ENCODE data around the gene PCLO. TPM values are rescaled to one million over a fixed set of nuclear protein-coding genes. Genes with fewer than 3 reads are reported as not detected.

The PCLO gene
- total and polyA plus RNA-seq, 2 of the 4 experiments (the other 2 are of a cell fraction) = under 0.01 to 0.05 TPM

DNA sequence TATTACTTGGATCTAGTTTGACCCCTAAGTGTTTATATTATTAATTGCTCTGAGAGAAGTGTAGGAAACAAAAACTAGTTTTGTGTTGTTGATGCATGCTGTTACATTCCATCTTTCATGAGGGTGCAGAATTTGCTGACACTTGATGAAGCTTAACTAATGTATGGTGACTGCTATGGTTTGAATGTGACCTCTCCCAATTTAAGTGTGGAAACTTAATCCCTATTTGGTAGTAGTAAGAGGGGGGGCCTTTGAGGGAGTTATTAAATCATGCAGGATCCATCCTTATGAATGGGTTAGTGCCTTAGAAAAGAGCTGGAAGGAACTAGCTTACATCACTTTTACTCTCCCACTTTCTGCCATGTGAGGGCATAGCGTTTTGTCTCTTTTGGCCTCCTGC, 142.5 kb downstream of the PCLO start:
- TF ChIP-seq CHD1 (IDR thresholded peaks at IDR 0.05; ENCODE audit: low read depth, low read length) (no peak), RAD21 (IDR thresholded peaks at IDR 0.05; ENCODE audit: low read length) (no peak), POLR2A (IDR thresholded peaks at IDR 0.05; ENCODE audit: low read depth, low read length) (no peak), RFX5 (IDR thresholded peaks at IDR 0.05; ENCODE audit: low read depth, low read length) (no peak), SMC3 (IDR thresholded peaks at IDR 0.05; ENCODE audit: low read depth, low read length) (no peak), CTCF (conservative IDR thresholded peaks at IDR 0.05; ENCODE audit: low read depth, low read length) (no peak), CEBPB (IDR thresholded peaks at IDR 0.05; ENCODE audit: low read depth, low read length) (no peak)
- Histone ChIP-seq H2AFZ (replicated peaks; ENCODE audit: low read length, poor library complexity) (no peak overlapping the region), H2AK9ac (replicated peaks; ENCODE audit: low read depth, low read length, poor library complexity) (no peak overlapping the region), H3K27ac (ENCODE audit: insufficient read depth, low read length) (no peak overlapping the region), H3K4ac (ENCODE audit: low read depth, low read length) (no peak overlapping the region), H3K4me1 (ENCODE audit: control insufficient read depth, insufficient read depth, low read length) (no peaks in the 10 kb centered on the region), H3K18ac (ENCODE audit: low read depth, low read length) (no peak overlapping the region), H2BK20ac (ENCODE audit: low read depth, low read length) (no peak overlapping the region), H3K79me1 (ENCODE audit: low read depth in 1 of 2, low read length in 2 of 2) (no peaks in the 10 kb centered on the region), H2AK5ac (ENCODE audit: low read depth, low read length) (no peak overlapping the region), H3K9me1 (ENCODE audit: insufficient read depth, low read length) (no peaks in the 10 kb centered on the region), H3K4me3 (ENCODE audit: insufficient read depth, low read depth, low read length) (no peak overlapping the region), H3K14ac (replicated peaks; ENCODE audit: low read depth, low read length) (no peak overlapping the region), H3K4me2 (ENCODE audit: low read depth, low read length) (no peak overlapping the region), H3K36me3 (ENCODE audit: control insufficient read depth, insufficient read depth, low read length) (no peaks in the 10 kb centered on the region), H4K91ac (ENCODE audit: insufficient read depth, low read depth, low read length) (no peak overlapping the region), H4K8ac (ENCODE audit: low read depth in 2 of 2, low read length in 2 of 2) (no peak overlapping the region), H3K9me3 (ENCODE audit: control insufficient read depth, insufficient read depth, low read length) (no peaks in the 10 kb centered on the region), H2BK15ac (ENCODE audit: low read depth, low read length) (no peak overlapping the region), H4K20me1 (ENCODE audit: insufficient read depth, low read length) (no peaks in the 10 kb centered on the region), H3K27me3 (ENCODE audit: control insufficient read depth, insufficient read depth, low read length) (no peaks in the 10 kb centered on the region), H3K23ac (ENCODE audit: low read depth, low read length) (no peak overlapping the region), H2BK5ac (ENCODE audit: low read depth, low read length, poor library complexity, severe bottlenecking) (no peak overlapping the region), H3K9ac (ENCODE audit: low read depth, low read length) (no peak overlapping the region), H4K5ac (ENCODE audit: low read depth, low read length) (no peak overlapping the region), H3K56ac (ENCODE audit: extremely low read depth, insufficient read depth, low read length) (no peak overlapping the region), H2BK120ac (ENCODE audit: low read depth, low read length) (no peak overlapping the region)
- CTCF ChIA-PET = no interaction called here
- intact Hi-C loops (cut with micrococcal nuclease) = no loop called here
- no TSS peak for BruUV-seq (replicated peaks)
- DNase-seq (no peak), ATAC-seq (ENCODE audit: low read depth) (no peak)
- in situ Hi-C loops (cut with MboI; ENCODE audit: low sequenced_read_pairs) = no loop called here
- dilution Hi-C loops (cut with HindIII; ENCODE audit: low sequenced_read_pairs, unreplicated experiment) = no loop called here
- no CpG with 5 or more reads among the region's 1 CpG for WGBS, 2 experiments (ENCODE audit: extremely low coverage in 2 of 2, insufficient read length in 1 of 2)
- POLR2A ChIA-PET (ENCODE audit: unreplicated experiment) = no interaction called here
